ENCODE data around the gene SBF1. TPM values are rescaled to one million over a fixed set of nuclear protein-coding genes. Genes with fewer than 3 reads are reported as not detected.
"Not testable (repeated sequence)": the region's sequence is repeated elsewhere in the genome, so short reads cannot be mapped to it uniquely, and the experiment has no call there.

Gene SBF1
- total RNA-seq, 3 donors from 2014 or later (not counting 1 experiment from before 2014, with no cell fraction given) = 235 to 284 (median 242) TPM

DNA sequence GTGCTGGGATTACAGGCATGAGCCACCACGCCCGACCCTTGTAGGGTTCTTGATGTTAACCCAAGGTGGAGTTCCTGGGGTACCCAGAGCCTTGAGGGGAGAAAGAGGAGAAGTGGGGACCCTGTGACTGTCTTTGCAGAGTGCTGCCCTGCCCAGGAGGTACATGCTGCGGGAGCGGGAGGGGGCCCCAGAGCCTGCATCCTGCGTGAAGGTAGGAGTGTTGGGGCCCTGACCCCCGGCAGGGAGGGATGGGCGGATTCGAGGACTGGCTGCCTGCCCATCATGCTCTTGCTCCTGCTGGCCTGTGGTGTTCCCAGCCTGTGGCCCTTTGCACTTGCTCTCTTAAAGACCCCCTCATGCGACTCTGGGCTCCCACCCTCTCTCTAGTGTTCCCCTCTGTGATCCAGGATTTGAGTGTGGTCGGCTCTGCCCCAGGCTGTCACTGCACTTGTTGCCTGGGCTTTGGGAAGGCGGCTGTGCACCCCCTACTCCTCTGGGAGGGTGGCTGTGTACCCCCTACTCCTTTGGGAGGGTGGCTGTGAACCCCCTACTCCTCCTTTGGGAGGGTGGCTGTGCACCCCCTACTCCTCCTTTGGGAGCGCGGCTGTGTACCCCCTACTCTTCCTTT lies 46.1 kb upstream of the SBF1 start:
- Mint-ChIP-seq H3K9me3 (no peaks in the 10 kb centered on the region), H3K27me3 (ENCODE audit: low read depth in 2 of 2) (no peaks in the 10 kb centered on the region), H3K4me1 (peaks cover 12 to 13% of the 10 kb centered on the region in 2 donors), H3K36me3 (no peaks in the 10 kb centered on the region), H3K27ac (no peak overlapping the region), H3K4me3 (no peak overlapping the region)
- Histone ChIP-seq H3K27ac (ENCODE audit: low read length) (no peak overlapping the region), H3K4me3 (ENCODE audit: low read length) (no peak overlapping the region), H3K36me3 (ENCODE audit: control insufficient read depth, insufficient read depth, low read length) (peaks cover 54% of the 10 kb centered on the region), H3K9me3 (ENCODE audit: control insufficient read depth, insufficient read depth, low read length) (no peaks in the 10 kb centered on the region), H3K4me1 (ENCODE audit: control insufficient read depth, insufficient read depth, low read length) (peaks cover 12% of the 10 kb centered on the region), H3K27me3 (ENCODE audit: control insufficient read depth, insufficient read depth, low read length) (no peaks in the 10 kb centered on the region)
- TF ChIP-seq, protein P1, sequence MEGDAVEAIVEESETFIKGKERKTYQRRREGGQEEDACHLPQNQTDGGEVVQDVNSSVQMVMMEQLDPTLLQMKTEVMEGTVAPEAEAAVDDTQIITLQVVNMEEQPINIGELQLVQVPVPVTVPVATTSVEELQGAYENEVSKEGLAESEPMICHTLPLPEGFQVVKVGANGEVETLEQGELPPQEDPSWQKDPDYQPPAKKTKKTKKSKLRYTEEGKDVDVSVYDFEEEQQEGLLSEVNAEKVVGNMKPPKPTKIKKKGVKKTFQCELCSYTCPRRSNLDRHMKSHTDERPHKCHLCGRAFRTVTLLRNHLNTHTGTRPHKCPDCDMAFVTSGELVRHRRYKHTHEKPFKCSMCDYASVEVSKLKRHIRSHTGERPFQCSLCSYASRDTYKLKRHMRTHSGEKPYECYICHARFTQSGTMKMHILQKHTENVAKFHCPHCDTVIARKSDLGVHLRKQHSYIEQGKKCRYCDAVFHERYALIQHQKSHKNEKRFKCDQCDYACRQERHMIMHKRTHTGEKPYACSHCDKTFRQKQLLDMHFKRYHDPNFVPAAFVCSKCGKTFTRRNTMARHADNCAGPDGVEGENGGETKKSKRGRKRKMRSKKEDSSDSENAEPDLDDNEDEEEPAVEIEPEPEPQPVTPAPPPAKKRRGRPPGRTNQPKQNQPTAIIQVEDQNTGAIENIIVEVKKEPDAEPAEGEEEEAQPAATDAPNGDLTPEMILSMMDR (IDR thresholded peaks at IDR 0.05) = no peak
- DNase-seq (no peak), ATAC-seq (no peak)
- WGBS (ENCODE audit: insufficient coverage) = over 99% methylated on average over 12 of the region's 13 CpGs
- intact Hi-C loops (cut with micrococcal nuclease) = no loop called here

DNA sequence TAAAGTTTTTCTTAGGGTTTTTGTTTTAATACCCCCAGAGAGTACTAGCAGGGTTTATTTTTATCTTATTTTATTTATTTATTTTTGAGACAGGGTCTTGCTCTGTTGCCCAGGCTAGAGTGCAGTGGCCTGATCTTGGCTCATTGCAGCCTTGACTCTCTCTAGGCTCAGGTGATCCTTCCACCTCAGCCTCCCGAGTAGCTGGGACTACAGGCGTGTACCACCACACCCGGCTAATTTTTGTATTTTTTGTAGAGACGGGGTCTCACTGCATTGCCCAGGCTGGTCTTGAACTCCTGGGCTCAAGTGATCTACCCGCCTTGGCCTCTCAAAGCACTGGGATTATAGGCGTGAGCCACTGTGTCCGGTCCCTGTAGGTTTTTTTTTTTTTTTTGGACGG lies 45.3 kb upstream of the SBF1 start:
- H3K4me1 Mint-ChIP-seq = peaks cover 15 to 17% of the 10 kb centered on the region in 2 donors
- WGBS (ENCODE audit: insufficient coverage) = 97% methylated on average over 8 of the region's 8 CpGs
- intact Hi-C loops (cut with micrococcal nuclease); H3K4me3 Mint-ChIP-seq; H3K9me3 ChIP-seq (ENCODE audit: control insufficient read depth, insufficient read depth, low read length); H3K36me3 Mint-ChIP-seq; DNase-seq; H3K27ac Mint-ChIP-seq; H3K27me3 ChIP-seq (ENCODE audit: control insufficient read depth, insufficient read depth, low read length); H3K27ac ChIP-seq (ENCODE audit: low read length); H3K27me3 Mint-ChIP-seq (ENCODE audit: low read depth in 2 of 2); H3K4me3 ChIP-seq (ENCODE audit: low read length); ATAC-seq; H3K9me3 Mint-ChIP-seq: not testable (repeated sequence)
- H3K4me1 ChIP-seq (ENCODE audit: control insufficient read depth, insufficient read depth, low read length) = peaks cover 12% of the 10 kb centered on the region
- peaks cover 54% of the 10 kb centered on the region for H3K36me3 ChIP-seq (ENCODE audit: control insufficient read depth, insufficient read depth, low read length)

DNA sequence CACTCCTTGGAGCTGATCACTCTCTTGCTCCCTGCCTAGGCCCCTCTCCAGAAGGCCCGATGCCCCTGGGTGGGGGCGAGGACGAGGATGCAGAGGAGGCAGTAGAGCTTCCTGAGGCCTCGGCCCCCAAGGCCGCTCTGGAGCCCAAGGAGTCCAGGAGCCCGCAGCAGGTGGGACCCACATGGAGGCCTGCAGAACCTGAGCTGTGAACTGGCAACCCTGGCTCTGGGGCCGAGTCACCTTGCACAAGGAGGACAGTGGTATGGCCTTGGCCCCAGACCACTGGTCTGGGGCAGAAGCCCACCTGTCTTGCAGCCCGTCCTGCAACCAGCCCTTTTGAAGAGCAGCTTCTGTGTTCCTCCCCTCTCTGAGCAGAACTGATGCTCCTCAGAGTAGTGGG lies 44.3 kb upstream of the SBF1 start:
- Mint-ChIP-seq H3K4me3 (no peak overlapping the region), H3K4me1 (peaks cover 9 to 15% of the 10 kb centered on the region in 2 donors), H3K36me3 (no peaks in the 10 kb centered on the region), H3K9me3 (no peaks in the 10 kb centered on the region), H3K27me3 (ENCODE audit: low read depth in 2 of 2) (no peaks in the 10 kb centered on the region), H3K27ac (no peak overlapping the region)
- Histone ChIP-seq H3K4me1 (ENCODE audit: control insufficient read depth, insufficient read depth, low read length) (peaks cover 2% of the 10 kb centered on the region), H3K4me3 (ENCODE audit: low read length) (no peak overlapping the region), H3K27ac (ENCODE audit: low read length) (no peak overlapping the region), H3K9me3 (ENCODE audit: control insufficient read depth, insufficient read depth, low read length) (no peaks in the 10 kb centered on the region), H3K36me3 (ENCODE audit: control insufficient read depth, insufficient read depth, low read length) (peaks cover 54% of the 10 kb centered on the region), H3K27me3 (ENCODE audit: control insufficient read depth, insufficient read depth, low read length) (no peaks in the 10 kb centered on the region)
- ATAC-seq (no peak), DNase-seq (no peak)
- TF ChIP-seq, protein P1 (IDR thresholded peaks at IDR 0.05) = no peak
- WGBS (ENCODE audit: insufficient coverage) = 98% methylated on average over 8 of the region's 8 CpGs
- intact Hi-C loops (cut with micrococcal nuclease) = no loop called here

DNA sequence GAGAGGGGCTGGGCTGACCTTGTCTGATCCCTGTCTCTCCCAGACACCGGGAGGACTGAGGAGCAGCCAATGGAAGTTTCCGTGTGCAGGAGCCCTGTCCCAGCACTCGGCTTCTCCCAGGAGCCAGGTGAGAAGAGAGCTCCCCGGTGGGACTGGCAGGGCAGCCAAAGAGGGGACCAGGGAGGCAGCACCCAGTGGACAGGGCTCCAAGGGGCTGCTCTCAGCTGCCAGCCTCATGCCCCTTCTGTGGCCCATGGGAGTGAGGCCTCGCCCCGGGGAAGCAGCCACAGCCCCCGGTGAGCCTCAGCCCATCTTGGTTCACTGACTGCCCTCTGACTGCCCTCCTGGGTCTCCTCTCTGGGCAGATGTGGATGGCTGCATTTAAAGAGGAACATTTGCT lies 43.8 kb upstream of the SBF1 start:
- no peaks in the 10 kb centered on the region for H3K36me3 Mint-ChIP-seq
- intact Hi-C loops (cut with micrococcal nuclease) = no loop called here
- ATAC-seq (no peak), DNase-seq (no peak)
- H3K27me3 Mint-ChIP-seq (ENCODE audit: low read depth in 2 of 2) = no peaks in the 10 kb centered on the region
- H3K27ac Mint-ChIP-seq = no peak overlapping the region
- TF ChIP-seq, protein P1 (IDR thresholded peaks at IDR 0.05) = no peak
- H3K36me3 ChIP-seq (ENCODE audit: control insufficient read depth, insufficient read depth, low read length) = peaks cover 53% of the 10 kb centered on the region
- H3K4me3 ChIP-seq (ENCODE audit: low read length) = no peak overlapping the region
- H3K27me3 ChIP-seq (ENCODE audit: control insufficient read depth, insufficient read depth, low read length) = no peaks in the 10 kb centered on the region
- WGBS (ENCODE audit: insufficient coverage) = 96% methylated on average over 7 of the region's 7 CpGs
- no peak overlapping the region for H3K4me3 Mint-ChIP-seq
- no peaks in the 10 kb centered on the region for H3K4me1 ChIP-seq (ENCODE audit: control insufficient read depth, insufficient read depth, low read length)
- H3K4me1 Mint-ChIP-seq = peaks cover 13 to 15% of the 10 kb centered on the region in 2 donors
- H3K9me3 Mint-ChIP-seq = no peaks in the 10 kb centered on the region
- H3K27ac ChIP-seq (ENCODE audit: low read length) = no peak overlapping the region
- H3K9me3 ChIP-seq (ENCODE audit: control insufficient read depth, insufficient read depth, low read length) = no peaks in the 10 kb centered on the region
